Panc1 (cell line): ENCODE results near the gene KMT5C. TPM values are rescaled to one million over a fixed set of nuclear protein-coding genes. Genes with fewer than 3 reads are reported as not detected.

Source experiments
- ATAC-seq: fragments of 200-7000 bp; cut with Tn5 transposase; 2 replicates; pipeline ENCODE4 v1.9.1; 2020; ENCODE audit warnings: mild to moderate bottlenecking, moderate library complexity
- BruUV-seq: library from RNA; stranded (reverse); fragments of 400-500 nt; replicated peaks from 2 replicates; lab custom pipeline; 2021; lab: Mats Ljungman, UMichigan
- CTCF ChIA-PET: fragments of 300-600 bp; sonication (Branson Sonifier 250); formaldehyde crosslinking; loops from one replicate; lab custom pipeline; 2022; ENCODE audit warnings: antibody characterized with exemption; lab: Charles Lee
- POLR2A ChIA-PET: fragments of 300-600 bp; sonication (Branson Sonifier 250); formaldehyde crosslinking; loops from one replicate; lab custom pipeline; 2022; ENCODE audit warnings: antibody characterized with exemption; lab: Charles Lee
- DNase-seq: peaks from one replicate; pipeline ENCODE4 v3.0.0-alpha.2; 2010; ENCODE audit warnings: low read depth, low spot score
- H3K27ac ChIP-seq: 2 replicates; pipeline ENCODE4 v1.5.1; 2011; ENCODE audit warnings: mild to moderate bottlenecking, low read length, inconsistent platforms
- H3K27me3 ChIP-seq: fragments of 200-500 bp; sonication (Bioruptor generic); 2 replicates; pipeline ENCODE4 v1.6.0; 2014; ENCODE audit warnings: low read length, inconsistent platforms; ENCODE audit not compliant: control insufficient read depth, insufficient read depth
- H3K36me3 ChIP-seq: fragments of 200-500 bp; sonication (Bioruptor generic); 2 replicates; pipeline ENCODE4 v1.5.1; 2014; ENCODE audit warnings: inconsistent platforms, mild to moderate bottlenecking, low read length, moderate library complexity; ENCODE audit not compliant: control insufficient read depth, insufficient read depth
- H3K4me1 ChIP-seq: 2 replicates; pipeline ENCODE4 v1.5.1; 2011; ENCODE audit warnings: inconsistent platforms, mild to moderate bottlenecking, low read length, moderate library complexity; ENCODE audit not compliant: control insufficient read depth, insufficient read depth
- H3K4me3 ChIP-seq, 2 experiments: 2 replicates each; pipeline ENCODE4 v1.5.1; 2011 to 2012; ENCODE audit warnings: low read depth in 2 of 2, low read length in 2 of 2, mild to moderate bottlenecking in 2 of 2, inconsistent platforms in 1 of 2, moderate library complexity in 1 of 2
- H3K9me3 ChIP-seq: fragments of 200-500 bp; sonication (Bioruptor generic); 2 replicates; pipeline ENCODE4 v1.5.1; 2014; ENCODE audit warnings: low read depth, mild to moderate bottlenecking, inconsistent platforms, low read length, moderate library complexity; ENCODE audit not compliant: control insufficient read depth, insufficient read depth
- CTCF ChIP-seq: fragments of 450-650 bp; IDR thresholded peaks from 2 replicates; pipeline ENCODE4 v1.5.1; 2017; ENCODE audit warnings: mild to moderate bottlenecking
- POLR2AphosphoS5 ChIP-seq: IDR thresholded peaks from 2 replicates; pipeline ENCODE4 v1.6.1; 2012; ENCODE audit warnings: mild to moderate bottlenecking, low read depth, low read length, moderate library complexity
- SIN3A ChIP-seq: IDR thresholded peaks from 2 replicates; pipeline ENCODE4 v1.6.1; 2012; ENCODE audit warnings: low read depth, mild to moderate bottlenecking, low read length, moderate library complexity, borderline replicate concordance; ENCODE audit not compliant: insufficient read depth
- TCF7L2 ChIP-seq: IDR thresholded peaks from 2 replicates; pipeline ENCODE4 v1.6.1; 2011; ENCODE audit warnings: mild to moderate bottlenecking, low read depth, low read length, inconsistent platforms
- in situ Hi-C: cut with HindIII; loops from 2 replicates; pipeline ENCODE4 v1.10.0; 2016; ENCODE audit warnings: low sequenced_read_pairs, low pct_unique_long_range_greater_than_20kb
- intact Hi-C: fragments of 100-400 bp; cut with micrococcal nuclease; formaldehyde crosslinking; loops from one replicate; pipeline ENCODE4 v1.10.0; 2022; ENCODE audit not compliant: unreplicated experiment
- total RNA-seq: library from RNA; stranded (reverse); gene quantifications from one replicate; pipeline ENCODE4 v1.2.1, GENCODE V29; 2021; ENCODE audit not compliant: unreplicated experiment
- TF ChIP-seq, protein P1 (sequence below), 2 experiments: IDR thresholded peaks; 2 replicates each; pipeline ENCODE4 v1.6.1; 2011 to 2012; ENCODE audit warnings: low read depth in 2 of 2, control low read depth in 1 of 2, low read length in 1 of 2, mild to moderate bottlenecking in 1 of 2, moderate library complexity in 1 of 2; ENCODE audit not compliant: insufficient read depth in 1 of 2

The KMT5C gene
- total RNA-seq, 1 experiment from 2014 or later = 30.6 TPM

- no TSS peak for BruUV-seq
- in situ Hi-C loops = no loop called here
- ChIA-PET POLR2A (interaction anchor here (0.6 kb wide), 1 partner anchor 19 kb away, joined by 7 read pairs; no protein-coding TSS in a partner anchor), CTCF (no interaction called here)
- no peak for ATAC-seq
- Histone ChIP-seq H3K27me3 (no peaks in the 10 kb centered on the region), H3K4me1 (peaks cover 12% of the 10 kb centered on the region), H3K9me3 (no peaks in the 10 kb centered on the region), H3K4me3 (no peak overlapping the region), H3K27ac (no peak overlapping the region), H3K36me3 (no peaks in the 10 kb centered on the region)
- intact Hi-C loops = no loop called here
- DNase-seq = no peak
- TF ChIP-seq TCF7L2 = no peak
These were observed 18.8 kb downstream of the KMT5C start for GRCh38 chr19:55358493-55358892.

DNA sequence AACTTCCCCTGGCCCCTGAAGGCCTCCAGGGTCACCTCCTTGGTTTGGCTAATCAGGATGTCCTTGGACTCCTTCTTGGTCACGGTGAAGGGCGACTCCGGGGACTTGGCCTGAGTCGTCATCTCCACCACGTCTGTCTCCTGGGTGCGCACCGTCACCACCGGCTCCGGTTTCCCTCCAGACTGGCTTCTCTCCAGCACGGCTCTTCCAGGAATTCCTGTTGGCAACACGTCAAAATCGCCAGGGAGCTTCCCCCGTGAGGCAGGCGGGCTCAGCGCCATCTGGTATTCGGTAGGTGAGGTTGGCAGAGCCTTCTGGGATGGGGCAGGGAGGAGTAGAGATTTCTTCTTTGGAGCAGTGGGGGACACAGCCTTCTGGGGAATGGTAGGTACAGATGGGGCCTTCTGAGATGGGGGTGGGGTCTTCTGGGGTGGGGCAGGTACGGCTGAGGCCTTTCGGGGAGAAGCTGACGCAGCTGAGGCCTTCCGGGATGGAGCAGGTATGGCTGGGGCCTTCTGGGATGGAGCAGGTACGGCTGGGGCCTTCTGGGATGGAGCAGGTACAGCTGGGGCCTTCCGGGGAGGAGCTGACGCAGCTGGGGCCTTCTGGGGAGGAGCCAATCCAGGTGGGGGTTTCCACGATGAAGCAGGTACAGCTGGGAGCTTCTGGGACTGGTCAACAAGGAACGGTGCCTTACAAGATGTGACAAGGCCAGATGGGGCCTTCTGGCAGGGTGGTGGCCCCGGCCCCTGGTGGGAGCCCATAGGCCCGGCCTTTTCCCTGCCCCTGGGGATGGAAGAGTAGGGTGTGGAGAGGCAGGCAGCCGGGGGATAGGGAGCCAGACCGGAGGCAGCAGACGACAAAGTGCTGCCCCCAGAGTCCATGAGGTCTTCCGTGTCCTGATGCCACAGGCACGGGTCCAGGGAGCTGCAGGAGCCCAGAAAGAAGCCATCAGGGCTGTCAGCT, 19.6 kb downstream of the KMT5C start:
- Histone ChIP-seq H3K4me1 (peaks cover 11% of the 10 kb centered on the region), H3K36me3 (no peaks in the 10 kb centered on the region), H3K27ac (no peak overlapping the region), H3K27me3 (no peaks in the 10 kb centered on the region), H3K4me3 (no peak overlapping the region), H3K9me3 (no peaks in the 10 kb centered on the region)
- TF ChIP-seq POLR2AphosphoS5 = no peak
- TF ChIP-seq CTCF = no peak
- no peak for TF ChIP-seq SIN3A
- TF ChIP-seq, protein P1, sequence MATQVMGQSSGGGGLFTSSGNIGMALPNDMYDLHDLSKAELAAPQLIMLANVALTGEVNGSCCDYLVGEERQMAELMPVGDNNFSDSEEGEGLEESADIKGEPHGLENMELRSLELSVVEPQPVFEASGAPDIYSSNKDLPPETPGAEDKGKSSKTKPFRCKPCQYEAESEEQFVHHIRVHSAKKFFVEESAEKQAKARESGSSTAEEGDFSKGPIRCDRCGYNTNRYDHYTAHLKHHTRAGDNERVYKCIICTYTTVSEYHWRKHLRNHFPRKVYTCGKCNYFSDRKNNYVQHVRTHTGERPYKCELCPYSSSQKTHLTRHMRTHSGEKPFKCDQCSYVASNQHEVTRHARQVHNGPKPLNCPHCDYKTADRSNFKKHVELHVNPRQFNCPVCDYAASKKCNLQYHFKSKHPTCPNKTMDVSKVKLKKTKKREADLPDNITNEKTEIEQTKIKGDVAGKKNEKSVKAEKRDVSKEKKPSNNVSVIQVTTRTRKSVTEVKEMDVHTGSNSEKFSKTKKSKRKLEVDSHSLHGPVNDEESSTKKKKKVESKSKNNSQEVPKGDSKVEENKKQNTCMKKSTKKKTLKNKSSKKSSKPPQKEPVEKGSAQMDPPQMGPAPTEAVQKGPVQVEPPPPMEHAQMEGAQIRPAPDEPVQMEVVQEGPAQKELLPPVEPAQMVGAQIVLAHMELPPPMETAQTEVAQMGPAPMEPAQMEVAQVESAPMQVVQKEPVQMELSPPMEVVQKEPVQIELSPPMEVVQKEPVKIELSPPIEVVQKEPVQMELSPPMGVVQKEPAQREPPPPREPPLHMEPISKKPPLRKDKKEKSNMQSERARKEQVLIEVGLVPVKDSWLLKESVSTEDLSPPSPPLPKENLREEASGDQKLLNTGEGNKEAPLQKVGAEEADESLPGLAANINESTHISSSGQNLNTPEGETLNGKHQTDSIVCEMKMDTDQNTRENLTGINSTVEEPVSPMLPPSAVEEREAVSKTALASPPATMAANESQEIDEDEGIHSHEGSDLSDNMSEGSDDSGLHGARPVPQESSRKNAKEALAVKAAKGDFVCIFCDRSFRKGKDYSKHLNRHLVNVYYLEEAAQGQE (IDR thresholded peaks at IDR 0.05; ENCODE audit: insufficient read depth in 1 of 2, low read depth in 2 of 2, low read length in 1 of 2) = no peak
- no peak for TF ChIP-seq TCF7L2
- intact Hi-C loops = no loop called here
- peak; percentile 20; the same call in 1 of the 2 replicates for ATAC-seq
- CTCF ChIA-PET = no interaction called here
- no peak for DNase-seq
- BruUV-seq = no TSS peak
- POLR2A ChIA-PET = no interaction called here
- in situ Hi-C loops = no loop called here

DNA sequence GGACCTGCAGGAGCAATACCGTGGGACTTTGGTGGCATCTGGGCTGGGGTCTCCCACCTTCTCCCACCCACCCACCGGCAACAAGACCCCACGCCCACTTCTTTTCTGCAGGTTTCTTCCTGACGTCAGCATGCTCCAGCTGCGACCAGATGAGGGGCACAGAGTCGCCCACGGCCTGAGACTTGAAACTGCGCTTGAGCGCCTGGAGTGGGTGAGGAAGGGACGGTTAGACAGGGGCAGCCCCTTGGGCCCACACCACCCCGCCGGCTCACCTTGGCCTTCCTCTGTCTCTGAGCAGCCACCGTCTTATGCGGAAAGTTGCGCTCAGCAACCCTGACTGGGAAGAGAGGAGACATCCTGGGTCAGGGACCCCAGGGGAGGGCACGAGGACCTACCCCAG, 21.2 kb downstream of the KMT5C start:
- H3K36me3 ChIP-seq = no peaks in the 10 kb centered on the region
- no peaks in the 10 kb centered on the region for H3K9me3 ChIP-seq
- intact Hi-C loops (no loop called here), in situ Hi-C loops (no loop called here)
- no peaks in the 10 kb centered on the region for H3K27me3 ChIP-seq
- ChIA-PET CTCF (interaction anchor here (0.6 kb wide), 1 partner anchor 13 kb away, joined by 6 read pairs; no protein-coding TSS in a partner anchor), POLR2A (no interaction called here)
- ATAC-seq = 0 out of 2 replicates have a peak, but pooled peaks have one; percentile 5
- no peak for DNase-seq
- no peak overlapping the region for H3K27ac ChIP-seq
- no peak for TF ChIP-seq CTCF
- no peak for TF ChIP-seq POLR2AphosphoS5
- TF ChIP-seq TCF7L2 = no peak
- TF ChIP-seq SIN3A = no peak
- TF ChIP-seq, protein P1 (IDR thresholded peaks at IDR 0.05; ENCODE audit: insufficient read depth in 1 of 2, low read depth in 2 of 2, low read length in 1 of 2) = no peak
- no peak overlapping the region for H3K4me3 ChIP-seq
- no TSS peak for BruUV-seq
- H3K4me1 ChIP-seq = peaks cover 5% of the 10 kb centered on the region; the same call in 1 of the 2 replicates
